ENCODE results near the gene CHRND.
A peak's percentile ranks its signal among the peaks of the same experiment; 100 is the strongest.

The CHRND gene

GRCh38 chr2:232525791-232526371 lies at the start of gene CHRND:
Gene CHRND, plus strand, starts transcription at chr2:232526160. Its CDS starts 56 bp downstream, at chr2:232526216.
- peak; percentile 91 for DNase-seq

GRCh38 chr2:232476791-232477190 lies 49.2 kb upstream of the CHRND start:
- DNase-seq, result peak; percentile 11

- no peak for DNase-seq
Observed at GRCh38 chr2:232477751-232478510, 48.0 kb upstream of the CHRND start.

- DNase-seq, result peak; percentile 7
Observed at GRCh38 chr2:232478571-232479340, 47.2 kb upstream of the CHRND start.

- peak; percentile 17 for DNase-seq
Observed at GRCh38 chr2:232479341-232480200, 46.4 kb upstream of the CHRND start.

GRCh38 chr2:232480201-232481190 lies 45.5 kb upstream of the CHRND start:
- DNase-seq, result peak; percentile 9

- DNase-seq, result peak; percentile 11
Observed at GRCh38 chr2:232481322-232482140, 44.4 kb upstream of the CHRND start.

GRCh38 chr2:232482301-232483238 lies 43.4 kb upstream of the CHRND start:
- peak; percentile 10 for DNase-seq

GRCh38 chr2:232483311-232483922 lies 42.5 kb upstream of the CHRND start:
- DNase-seq, result no peak

GRCh38 chr2:232483923-232484627 lies 41.9 kb upstream of the CHRND start:
- peak; percentile 7 for DNase-seq

GRCh38 chr2:232484628-232485347 lies 41.2 kb upstream of the CHRND start:
- DNase-seq, result peak; percentile 12

- DNase-seq, result peak; percentile 7
Observed at GRCh38 chr2:232485348-232485756, 40.6 kb upstream of the CHRND start.

- DNase-seq, result peak; percentile 19
Observed at GRCh38 chr2:232485757-232486557, 40.0 kb upstream of the CHRND start.

GRCh38 chr2:232486558-232487384 lies 39.2 kb upstream of the CHRND start:
- DNase-seq, result peak; percentile 12

- peak; percentile 20 for DNase-seq
Observed at GRCh38 chr2:232487385-232488096, 38.4 kb upstream of the CHRND start, which contains the start of gene ECEL1. Gene ECEL1, minus strand, starts transcription at chr2:232487834. Its CDS starts 1,181 bp downstream, at chr2:232486653.
